ENCODE data around the gene VAV2.

Gene VAV2

GRCh38 chr9:133717113-133718031 lies 274.8 kb downstream of the VAV2 start:
- DNase-seq: no peak

- DNase-seq: no peak
Observed at GRCh38 chr9:133716564-133717112, 275.5 kb downstream of the VAV2 start.

GRCh38 chr9:133715866-133716563 lies 276.1 kb downstream of the VAV2 start:
- DNase-seq: peak; percentile 19 to 31 (median 28)

GRCh38 chr9:133715295-133715865 lies 276.7 kb downstream of the VAV2 start:
- no peak for DNase-seq

GRCh38 chr9:133714606-133715294 lies 277.4 kb downstream of the VAV2 start:
- no peak for DNase-seq

GRCh38 chr9:133713960-133714495 lies 278.1 kb downstream of the VAV2 start:
- no peak for DNase-seq

GRCh38 chr9:133713150-133713959 lies 278.8 kb downstream of the VAV2 start:
- no peak for DNase-seq

GRCh38 chr9:133712221-133713100 lies 279.7 kb downstream of the VAV2 start:
- no peak for DNase-seq
